ENCODE data around the gene ARHGAP26.

The ARHGAP26 gene

GRCh38 chr5:142856269-142856782 is 86.1 kb downstream of the ARHGAP26 start:
- no peak for DNase-seq

DNA sequence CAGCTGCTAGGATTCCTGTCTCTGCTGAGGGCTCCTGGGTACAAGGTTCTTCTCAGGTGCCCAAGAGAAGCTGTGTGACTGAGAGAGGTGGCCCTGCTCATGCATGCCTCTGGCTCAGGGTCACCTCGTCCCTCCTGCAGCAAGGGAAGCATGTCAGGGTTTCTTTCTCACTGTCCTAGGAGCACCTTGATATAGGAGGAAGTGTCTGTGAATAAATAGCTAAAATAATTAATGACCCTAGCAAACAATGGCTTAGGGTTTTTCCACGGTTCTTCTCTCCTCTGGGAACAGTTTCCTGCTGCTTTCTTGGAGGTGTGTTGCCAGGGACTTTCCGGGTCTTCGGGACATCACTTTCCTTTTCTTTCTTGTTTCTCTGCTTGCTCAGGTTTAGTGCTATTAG is 87.2 kb downstream of the ARHGAP26 start:
- DNase-seq, result no peak

GRCh38 chr5:142859037-142859436 is 88.9 kb downstream of the ARHGAP26 start:
- no peak for DNase-seq

GRCh38 chr5:142860270-142860669 is 90.1 kb downstream of the ARHGAP26 start:
- DNase-seq, result no peak

- DNase-seq, result no peak
Measured at GRCh38 chr5:142861011-142861410, 90.8 kb downstream of the ARHGAP26 start.

GRCh38 chr5:142862594-142862993 is 92.4 kb downstream of the ARHGAP26 start:
- no peak for DNase-seq

DNA sequence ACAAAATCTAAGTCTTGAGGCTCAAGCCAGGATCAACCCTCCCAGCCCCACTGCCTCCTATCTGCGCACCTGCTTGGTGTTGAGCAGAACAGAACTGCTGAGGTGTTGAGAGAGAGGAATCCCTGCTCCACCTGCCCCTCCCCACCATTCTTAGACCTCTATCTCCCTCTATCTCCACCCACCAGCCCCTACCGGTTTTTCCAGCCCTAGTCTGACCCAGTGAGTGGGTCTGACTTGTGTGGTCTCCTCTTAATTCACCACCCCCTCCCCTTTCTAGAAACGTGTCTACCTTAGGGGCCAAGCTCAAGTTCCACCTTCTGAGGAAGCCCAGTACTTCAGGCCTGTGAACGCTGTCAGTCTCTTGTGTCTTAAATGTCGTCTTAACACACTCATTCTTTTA is 93.7 kb downstream of the ARHGAP26 start:
- no peak for DNase-seq

- no peak for DNase-seq
Measured at GRCh38 chr5:142864290-142865260, 94.4 kb downstream of the ARHGAP26 start.

- DNase-seq, result no peak
Measured at GRCh38 chr5:142865631-142866030, 95.5 kb downstream of the ARHGAP26 start.

DNA sequence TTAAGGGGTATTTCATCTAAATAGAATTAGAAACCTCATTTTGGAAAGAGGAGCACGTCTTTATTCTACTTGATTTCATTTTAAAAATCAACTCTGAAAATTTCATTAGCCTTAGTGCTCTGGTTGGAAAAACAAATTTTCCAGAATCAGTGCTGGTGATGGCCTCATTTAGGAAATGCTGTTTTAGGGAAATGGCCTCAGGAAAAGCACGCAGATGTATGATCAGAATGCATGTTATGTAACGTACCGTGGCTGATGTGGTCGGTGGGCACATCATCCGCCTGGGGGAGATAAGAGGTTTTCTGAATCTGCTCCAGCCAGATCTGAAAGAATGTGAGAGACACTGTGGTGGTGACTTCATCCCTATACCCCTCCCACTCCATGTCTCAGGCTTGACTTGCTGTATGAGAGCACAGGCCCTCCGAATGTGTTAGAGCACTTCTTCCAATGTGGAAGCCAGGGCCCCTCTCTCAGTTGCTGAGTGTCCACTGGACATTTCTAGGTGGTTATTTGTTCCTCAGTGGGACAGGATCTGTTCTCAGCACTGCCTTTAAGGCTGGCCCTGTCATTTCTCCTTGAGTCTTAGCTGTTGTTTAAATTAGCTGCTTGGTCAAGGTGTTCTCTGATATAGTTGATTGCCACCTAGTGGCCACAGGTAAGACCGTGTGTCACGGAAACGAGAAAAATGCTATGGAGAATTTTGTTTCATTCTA is 96.5 kb downstream of the ARHGAP26 start:
- DNase-seq, result peak; percentile 71

- no peak for DNase-seq
Measured at GRCh38 chr5:142869886-142870285, 99.7 kb downstream of the ARHGAP26 start.

- DNase-seq, result no peak
Measured at GRCh38 chr5:142870532-142871362, 100.6 kb downstream of the ARHGAP26 start.

DNA sequence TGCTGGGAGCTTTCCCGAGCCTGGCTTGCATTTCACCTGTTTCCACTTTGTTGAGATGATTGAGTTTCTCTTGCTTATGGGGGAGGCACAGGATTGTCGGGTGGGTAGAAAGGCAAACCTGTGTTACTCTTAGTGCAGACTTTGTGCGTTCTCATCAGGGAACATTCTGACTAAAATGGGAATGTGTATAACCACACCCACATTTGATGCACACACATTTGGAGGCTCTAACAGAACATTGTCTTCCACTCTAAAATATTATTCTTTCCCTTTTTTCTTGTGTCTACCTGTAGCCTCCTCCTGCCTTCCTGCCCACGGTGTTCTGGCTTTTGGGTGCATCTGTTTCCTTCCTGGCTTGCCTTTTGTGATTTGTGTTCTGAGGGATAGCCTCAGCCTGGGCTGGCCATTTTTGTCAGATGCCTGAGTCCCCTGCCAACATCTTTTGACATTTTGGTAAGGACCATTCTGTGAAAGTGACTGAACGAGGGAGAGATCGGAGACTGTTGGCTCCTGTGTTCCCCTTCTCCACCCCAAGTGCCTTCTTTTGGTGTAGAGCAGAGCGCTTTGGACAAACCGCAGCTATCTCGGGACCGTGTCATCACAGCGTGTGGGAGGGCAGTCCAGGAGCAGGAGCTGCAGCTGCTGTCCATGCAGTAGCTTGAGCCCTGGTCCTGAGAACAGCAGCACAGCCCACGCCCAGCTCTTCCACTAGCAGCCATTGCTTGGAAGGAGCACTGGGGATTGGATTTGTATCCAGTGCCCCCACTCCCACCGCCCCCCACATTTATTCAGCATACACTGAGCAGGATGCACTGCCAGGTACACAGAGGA is 101.4 kb downstream of the ARHGAP26 start:
- DNase-seq, result no peak

DNA sequence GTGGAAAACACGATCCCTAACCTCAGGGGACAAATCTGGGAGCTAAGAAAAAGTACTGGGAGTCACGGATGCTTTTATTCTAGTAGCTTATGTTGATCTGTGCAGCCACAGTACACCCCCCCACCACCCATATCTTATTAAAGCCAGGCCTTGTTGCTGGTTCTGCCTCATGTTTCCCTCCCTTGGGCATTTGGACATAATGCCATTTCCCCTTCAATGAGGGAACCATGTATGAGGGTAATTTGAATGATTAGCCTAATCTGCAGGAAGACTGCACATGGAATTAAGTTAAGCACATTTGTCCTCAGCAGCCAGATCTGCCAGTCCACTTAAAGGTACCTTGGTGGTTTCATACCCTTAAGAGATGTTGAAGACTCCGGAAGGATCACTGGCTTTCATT is 102.0 kb downstream of the ARHGAP26 start:
- no peak for DNase-seq

- no peak for DNase-seq
Measured at GRCh38 chr5:142872795-142873194, 102.6 kb downstream of the ARHGAP26 start.

DNA sequence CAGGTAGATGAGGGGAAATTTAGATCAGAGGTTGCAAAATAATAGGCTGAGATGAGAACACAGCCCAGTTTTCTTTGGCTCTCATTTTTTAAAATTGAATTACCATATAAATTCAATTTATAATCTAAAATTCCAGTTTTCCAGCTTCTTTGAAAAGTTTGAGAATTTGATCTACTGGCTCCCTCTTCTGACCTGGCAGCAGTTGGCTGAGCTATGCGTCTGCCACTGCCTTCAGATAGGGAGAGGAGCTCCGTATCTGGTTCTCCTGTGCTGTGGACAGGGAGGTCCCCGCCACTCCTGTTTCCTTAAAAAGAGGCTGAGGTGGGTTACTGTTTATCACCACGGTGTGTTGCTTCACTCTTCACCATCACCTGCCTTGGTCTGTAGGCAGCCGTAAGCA is 103.7 kb downstream of the ARHGAP26 start:
- DNase-seq, result no peak

DNA sequence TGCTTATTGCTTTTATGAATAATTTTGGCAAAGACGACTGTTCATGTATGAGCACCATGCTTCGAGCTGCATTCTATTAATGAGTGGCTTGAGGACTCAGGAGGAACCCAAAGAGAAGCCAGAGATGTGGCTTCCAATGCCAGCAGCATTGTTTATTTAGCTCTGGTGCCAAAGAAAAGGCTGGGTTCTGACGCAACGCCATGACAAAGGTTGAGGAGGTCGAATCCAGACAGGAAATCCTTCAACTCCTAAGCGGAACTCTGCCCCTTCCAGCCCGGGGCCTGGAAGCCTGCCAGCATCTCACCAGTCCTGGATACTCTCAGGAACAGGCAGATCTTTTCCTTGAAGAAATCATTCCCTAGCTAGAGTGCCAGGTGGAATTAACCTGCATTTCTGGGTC is 104.4 kb downstream of the ARHGAP26 start:
- no peak for DNase-seq

- no peak for DNase-seq
Measured at GRCh38 chr5:142875936-142876335, 105.8 kb downstream of the ARHGAP26 start.

DNA sequence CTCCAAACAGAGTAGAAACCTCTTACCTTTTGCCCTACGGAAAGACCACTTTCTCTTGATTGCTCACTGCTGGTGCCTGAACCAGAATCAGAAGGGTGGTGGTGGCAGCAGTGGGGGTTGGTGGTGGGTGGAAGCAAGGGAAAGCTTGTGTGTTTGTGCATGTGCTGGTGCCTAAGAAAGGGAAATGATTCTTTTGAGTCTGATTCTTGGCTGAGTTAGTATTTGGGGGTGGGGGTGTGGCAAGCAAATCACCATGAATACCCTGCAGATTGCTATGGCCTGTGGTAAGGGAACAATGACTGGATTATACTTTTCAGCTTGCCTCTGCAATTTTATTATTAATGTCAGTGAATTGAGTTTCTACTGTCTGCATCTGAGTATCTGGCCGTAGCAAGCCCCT is 106.6 kb downstream of the ARHGAP26 start:
- DNase-seq, result no peak

GRCh38 chr5:142878111-142878510 is 107.9 kb downstream of the ARHGAP26 start:
- no peak for DNase-seq

DNA sequence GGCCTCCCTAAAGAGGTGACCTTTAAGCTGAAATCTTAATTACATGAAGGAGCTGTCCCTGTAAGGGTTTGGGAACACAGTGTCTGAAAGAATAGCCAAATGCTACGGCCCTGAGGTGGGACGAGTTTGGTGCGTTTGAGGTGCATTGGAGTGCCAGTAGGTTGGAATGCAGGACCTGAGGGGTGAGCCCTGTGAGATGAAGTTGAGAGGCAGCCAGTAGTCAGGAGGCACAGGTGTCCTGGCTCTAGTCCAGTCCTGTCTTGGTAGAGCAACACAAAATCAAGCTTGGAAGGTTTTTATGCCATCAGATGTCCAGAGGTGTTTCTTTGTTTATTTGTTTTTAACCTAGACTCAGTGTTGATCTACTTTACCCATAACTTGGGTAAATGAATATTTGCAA is 108.5 kb downstream of the ARHGAP26 start:
- DNase-seq, result no peak

Data from CD4-positive, alpha-beta T cell treated with Interleukin-4 for 4 hours (primary cell).